ENCODE data around the gene MREG.

MREG gene

DNA sequence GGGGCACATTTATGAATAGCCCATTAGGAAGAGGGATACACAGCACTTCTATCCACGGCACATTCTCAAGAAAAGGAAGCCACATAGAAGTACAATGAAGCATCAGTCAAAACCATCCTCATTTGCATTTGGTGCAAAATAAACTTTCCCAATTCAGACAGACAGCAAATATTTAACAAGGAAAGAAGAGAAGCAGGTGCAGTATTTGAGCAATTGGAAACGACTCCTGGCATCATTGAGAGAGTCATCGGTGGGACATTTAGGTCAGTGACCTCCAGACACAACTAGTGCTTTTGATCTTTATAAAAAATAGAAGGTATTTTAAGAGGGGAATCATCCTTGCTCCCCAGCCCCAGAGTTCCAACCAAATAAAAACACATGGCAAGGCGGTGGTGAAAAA, 118.0 kb downstream of the MREG start:
- DNase-seq (ENCODE audit: low read depth in 2 of 2, low spot score in 1 of 2), result no peak

Measured in stimulated activated CD8-positive, alpha-beta memory T cell treated with anti-CD3 and anti-CD28 coated beads, Interleukin-4, amount 100 ng/mL, for 1 hour (primary cell).